A204.1 (cell line): ENCODE measurements around the gene TMEM236.
"Not testable (repeated sequence)": the region's sequence is repeated elsewhere in the genome, so short reads cannot be mapped to it uniquely, and the experiment has no call there.

Experiments used
- FAIRE-seq: peaks from 2 replicates; lab custom pipeline; 2012; peaks lifted over from hg19 to GRCh38; lab: Jason Lieb, UNC

TMEM236 gene

GRCh38 chr10:17751781-17752445 is at the start of gene TMEM236:
Gene TMEM236 (plus strand): TSS chr10:17752201. CDS start chr10:17752296, 95 bp downstream.
- FAIRE-seq: no peak

- no peak for FAIRE-seq
Measured at GRCh38 chr10:17703706-17704105, 48.3 kb upstream of the TMEM236 start.

- FAIRE-seq: no peak
Measured at GRCh38 chr10:17708821-17709220, 43.2 kb upstream of the TMEM236 start.

- no peak for FAIRE-seq
Measured at GRCh38 chr10:17709492-17709891, 42.5 kb upstream of the TMEM236 start.

- FAIRE-seq: no peak
Measured at GRCh38 chr10:17710181-17710580, 41.8 kb upstream of the TMEM236 start.

- no peak for FAIRE-seq
Measured at GRCh38 chr10:17712053-17712452, 39.9 kb upstream of the TMEM236 start.

- FAIRE-seq: no peak
Measured at GRCh38 chr10:17712717-17713471, 39.1 kb upstream of the TMEM236 start.

- FAIRE-seq: no peak
Measured at GRCh38 chr10:17713758-17714157, 38.2 kb upstream of the TMEM236 start.

GRCh38 chr10:17716161-17716560 is 35.8 kb upstream of the TMEM236 start:
- FAIRE-seq: no peak

- FAIRE-seq: not testable (repeated sequence)
Measured at GRCh38 chr10:17722317-17723014, 29.5 kb upstream of the TMEM236 start.

- FAIRE-seq: no peak
Measured at GRCh38 chr10:17725703-17726102, 26.3 kb upstream of the TMEM236 start.

- FAIRE-seq: no peak
Measured at GRCh38 chr10:17729630-17730029, 22.4 kb upstream of the TMEM236 start.

- no peak for FAIRE-seq
Measured at GRCh38 chr10:17730667-17731066, 21.3 kb upstream of the TMEM236 start.

- no peak for FAIRE-seq
Measured at GRCh38 chr10:17731331-17732020, 20.5 kb upstream of the TMEM236 start.

GRCh38 chr10:17733620-17734019 is 18.4 kb upstream of the TMEM236 start:
- no peak for FAIRE-seq

- FAIRE-seq: no peak
Measured at GRCh38 chr10:17734432-17735080, 17.4 kb upstream of the TMEM236 start.

- FAIRE-seq: no peak
Measured at GRCh38 chr10:17735166-17735941, 16.6 kb upstream of the TMEM236 start.

GRCh38 chr10:17736223-17736622 is 15.8 kb upstream of the TMEM236 start:
- no peak for FAIRE-seq

- FAIRE-seq: peak; percentile 95
Measured at GRCh38 chr10:17737027-17737965, 14.7 kb upstream of the TMEM236 start.

GRCh38 chr10:17740668-17741067 is 11.3 kb upstream of the TMEM236 start:
- FAIRE-seq: no peak
